HepG2 (cell line): Measurements from ENCODE around the gene MPC2. TPM values are rescaled to one million over a fixed set of nuclear protein-coding genes. Genes with fewer than 3 reads are reported as not detected.

Source experiments
- ATAC-seq: fragments of 200-7000 bp; cut with Tn5 transposase; 3 replicates; pipeline ENCODE4 v1.9.1; 2020; ENCODE audit warnings: mild to moderate bottlenecking, moderate library complexity
- BruUV-seq: library from RNA; stranded (reverse); fragments of 400-500 nt; replicated peaks from 2 replicates; lab custom pipeline; 2021; lab: Mats Ljungman, UMichigan
- CTCF ChIA-PET: fragments of 300-600 bp; formaldehyde crosslinking; extraction: SDS; loops from one replicate; lab custom pipeline; 2021; ENCODE audit warnings: low total read pairs, inconsistent platforms, low intra/inter-chr PET ratio; lab: Yijun Ruan, JAX
- POLR2A ChIA-PET: fragments of 350-600 bp; sonication (Branson Sonifier 250); formaldehyde crosslinking; loops from one replicate; lab custom pipeline; 2020; ENCODE audit warnings: antibody characterized with exemption, inconsistent platforms; lab: Yijun Ruan, JAX
- DNase-seq: peaks from one replicate; pipeline ENCODE4 v3.0.0-alpha.2; 2015; ENCODE audit warnings: low spot score
- FAIRE-seq: peaks from 3 replicates; lab custom pipeline; 2011; peaks lifted over from hg19 to GRCh38; lab: Jason Lieb, UNC
- H2AFZ ChIP-seq: one replicate; pipeline ENCODE4 v1.6.1; 2011; ENCODE audit warnings: low read length, inconsistent platforms
- H3K27ac ChIP-seq: fragments of 300-600 bp; 3 replicates; pipeline ENCODE4 v1.8.0; 2011; ENCODE audit warnings: mixed run types, mild to moderate bottlenecking, mixed read lengths, low read length, inconsistent platforms; ENCODE audit not compliant: insufficient read depth; ENCODE audit errors: extremely low read length
- H3K27me3 ChIP-seq, 2 experiments: fragments of 200-600 bp in 1 of 2; 2 replicates in 1 of 2; 3 replicates in 1 of 2; pipeline versions ENCODE4 v1.6.0 to v1.8.0; 2011; ENCODE audit warnings: low read length in 2 of 2, mild to moderate bottlenecking in 2 of 2, moderate library complexity in 2 of 2, inconsistent platforms in 1 of 2; ENCODE audit not compliant: insufficient read depth in 2 of 2, control insufficient read depth in 1 of 2
- H3K36me3 ChIP-seq, 2 experiments: fragments of 200-600 bp in 1 of 2; replicated peaks in 1 of 2; 2 replicates in 1 of 2; 3 replicates in 1 of 2; pipeline versions ENCODE4 v1.5.1 to v1.8.0; 2011; ENCODE audit warnings: low read length in 2 of 2, inconsistent platforms in 1 of 2; ENCODE audit not compliant: insufficient read depth in 2 of 2, control insufficient read depth in 1 of 2
- H3K4me1 ChIP-seq: 2 replicates; pipeline ENCODE4 v1.5.1; 2012; ENCODE audit warnings: low read length, inconsistent platforms; ENCODE audit not compliant: insufficient read depth
- H3K4me2 ChIP-seq: 2 replicates; pipeline ENCODE4 v1.6.0; 2011; ENCODE audit warnings: low read depth, low read length, inconsistent platforms
- H3K4me3 ChIP-seq, 3 experiments: fragments of 200-600 bp in 1 of 3; sonication (generic), shearing (Covaris generic) in 1 of 3; replicated peaks in 1 of 3; 2 replicates each; pipeline ENCODE4 v1.5.1; 2011 to 2016; ENCODE audit warnings: low read length in 3 of 3, inconsistent platforms in 2 of 3, low read depth in 2 of 3, mild to moderate bottlenecking in 2 of 3, control low read depth in 1 of 3, mixed read lengths in 1 of 3; ENCODE audit not compliant: insufficient read depth in 1 of 3
- H3K79me2 ChIP-seq: one replicate; pipeline ENCODE4 v1.6.1; 2011; ENCODE audit warnings: low read length, inconsistent platforms; ENCODE audit not compliant: insufficient read depth
- H3K9ac ChIP-seq: 2 replicates; pipeline ENCODE4 v1.6.0; 2011; ENCODE audit warnings: mild to moderate bottlenecking, low read depth, low read length, inconsistent platforms; ENCODE audit not compliant: insufficient read depth
- H3K9me3 ChIP-seq: 2 replicates; pipeline ENCODE4 v1.5.1; 2012; ENCODE audit warnings: mild to moderate bottlenecking, low read length
- H4K20me1 ChIP-seq: 2 replicates; pipeline ENCODE4 v1.6.0; 2011; ENCODE audit warnings: inconsistent platforms, mild to moderate bottlenecking, low read length, moderate library complexity; ENCODE audit not compliant: insufficient read depth
- BCL6 ChIP-seq: IDR thresholded peaks from 2 replicates; pipeline ENCODE4 v1.6.1; 2016; ENCODE audit warnings: missing genetic modification reagents, missing compliant biosample characterization
- HES4 ChIP-seq: sonication (generic); formaldehyde crosslinking; IDR thresholded peaks from 2 replicates; pipeline ENCODE4 v1.9.0; 2021; ENCODE audit warnings: mild to moderate bottlenecking, missing genetic modification reagents, borderline replicate concordance
- MAFF ChIP-seq: IDR thresholded peaks from 2 replicates; pipeline ENCODE4 v1.6.1; 2011; ENCODE audit warnings: low read depth, low read length, improper control_type of control experiment
- MAFK ChIP-seq, 2 experiments: IDR thresholded peaks in 1 of 2; conservative IDR thresholded peaks in 1 of 2; 2 replicates each; pipeline ENCODE4 v1.6.1; 2011; ENCODE audit warnings: improper control_type of control experiment in 2 of 2, low read length in 2 of 2
- SNRNP70 ChIP-seq: fragments of 200-400 bp; formaldehyde crosslinking; IDR thresholded peaks from 2 replicates; pipeline ENCODE4 v1.6.1; 2017; ENCODE audit warnings: mild to moderate bottlenecking, low read depth, low read length, moderate library complexity
- WIZ ChIP-seq: sonication (generic); formaldehyde crosslinking; IDR thresholded peaks from 2 replicates; pipeline ENCODE4 v1.5.1; 2020; ENCODE audit warnings: mild to moderate bottlenecking, missing genetic modification reagents
- ZBTB38 ChIP-seq: sonication (generic); formaldehyde crosslinking; IDR thresholded peaks from 2 replicates; pipeline ENCODE4 v1.5.1; 2020; ENCODE audit warnings: mild to moderate bottlenecking, missing genetic modification reagents
- ZNF207 ChIP-seq: fragments of 450-650 bp; IDR thresholded peaks from 2 replicates; pipeline ENCODE4 v1.6.1; 2016; ENCODE audit warnings: antibody characterized with exemption, borderline replicate concordance
- ZNF317 ChIP-seq: sonication (generic); formaldehyde crosslinking; IDR thresholded peaks from 2 replicates; pipeline ENCODE4 v1.5.0; 2020; ENCODE audit warnings: mild to moderate bottlenecking, missing genetic modification reagents
- ZNF547 ChIP-seq: sonication (generic); formaldehyde crosslinking; IDR thresholded peaks from 2 replicates; pipeline ENCODE4 v1.5.1; 2020; ENCODE audit warnings: mild to moderate bottlenecking, missing genetic modification reagents
- ZNF781 ChIP-seq: sonication (generic); formaldehyde crosslinking; IDR thresholded peaks from 2 replicates; pipeline ENCODE4 v1.5.1; 2020; ENCODE audit warnings: borderline replicate concordance, mild to moderate bottlenecking, missing genetic modification reagents; ENCODE audit errors: not compliant biosample characterization
- WGBS: methylation state at CpG from one replicate; pipeline ENCODE4 v1.1.6; 2017; ENCODE audit warnings: low lambda C conversion rate; 5-methylcytosine and 5-hydroxymethylcytosine counted together
- in situ Hi-C: cut with HindIII; loops from 2 replicates; pipeline ENCODE4 v1.10.0; 2017; ENCODE audit warnings: low pct_unique_long_range_greater_than_20kb; ENCODE audit not compliant: extremely low pct_ligation_motif_present
- intact Hi-C: fragments of 100-400 bp; cut with micrococcal nuclease; formaldehyde crosslinking; loops from one replicate; pipeline ENCODE4 v1.10.0; 2022; ENCODE audit not compliant: unreplicated experiment
- polyA plus RNA-seq, 8 experiments: library from polyadenylated mRNA; depleted of rRNA in 3 of 8; stranded (reverse) in 7 of 8; unstranded in 1 of 8; fragments of >200 nt; fragmentation: Illumina TruSeq in 4 of 8; extraction: Trizol in 4 of 8; gene quantifications; 2 replicates each; pipeline versions ENCODE4 v1.2.1 to v1.2.3, GENCODE V29; 2011 to 2016; ENCODE audit warnings: low read depth in 4 of 8, missing spikeins in 1 of 8, mixed read lengths in 1 of 8; ENCODE audit not compliant: insufficient read depth in 1 of 8
- total RNA-seq, 5 experiments: library from RNA; depleted of rRNA; stranded (reverse); fragments of >200 nt; fragmentation: Illumina TruSeq; extraction: Trizol; gene quantifications; 2 replicates each; pipeline ENCODE4 v1.2.3, GENCODE V29; 2016; ENCODE audit warnings: low read depth in 1 of 5
- TF ChIP-seq, protein P1 (sequence below): IDR thresholded peaks from 2 replicates; pipeline ENCODE4 v1.6.1; 2016; ENCODE audit warnings: low read depth
- TF ChIP-seq, protein P2 (sequence below): sonication (generic); formaldehyde crosslinking; IDR thresholded peaks from 2 replicates; pipeline ENCODE4 v1.8.0; 2022; ENCODE audit warnings: missing genetic modification reagents, mild to moderate bottlenecking, inconsistent platforms, borderline replicate concordance

MPC2 gene
- total and polyA plus RNA-seq, 2 of the 13 experiments (the other 11 are each of a cell fraction or from before 2014, with no cell fraction given): 38.8 to 136 TPM

DNA sequence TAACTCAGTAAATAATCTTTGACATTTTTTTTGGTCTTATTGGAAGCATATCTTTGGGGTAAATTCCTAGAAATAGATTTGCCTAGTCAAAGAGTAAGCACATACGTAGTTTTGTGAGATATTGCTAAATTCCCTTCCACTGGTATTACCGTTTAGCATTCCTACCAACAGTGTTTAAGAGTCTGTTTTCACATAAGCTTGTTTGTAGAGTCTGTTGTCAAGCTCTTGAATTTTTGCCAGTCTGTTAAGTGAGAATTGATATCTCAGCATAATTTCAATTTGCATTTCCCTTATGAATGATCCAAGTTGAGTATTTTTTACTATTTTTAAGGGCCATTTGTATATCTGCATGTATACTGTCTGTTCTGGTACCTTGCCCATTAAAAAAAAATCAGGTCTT, 37.0 kb upstream of the MPC2 start:
- BruUV-seq: no TSS peak
- Histone ChIP-seq H3K27me3 (no peaks in the 10 kb centered on the region), H3K36me3 (peaks cover 2 to 16% of the 10 kb centered on the region in 2 experiments; a peak in 3 of 5 replicates), H3K9me3 (no peaks in the 10 kb centered on the region), H3K4me3 (no peak overlapping the region), H3K4me2 (no peak overlapping the region)
- DNase-seq: no peak
- no peak for FAIRE-seq
- TF ChIP-seq, protein P1, sequence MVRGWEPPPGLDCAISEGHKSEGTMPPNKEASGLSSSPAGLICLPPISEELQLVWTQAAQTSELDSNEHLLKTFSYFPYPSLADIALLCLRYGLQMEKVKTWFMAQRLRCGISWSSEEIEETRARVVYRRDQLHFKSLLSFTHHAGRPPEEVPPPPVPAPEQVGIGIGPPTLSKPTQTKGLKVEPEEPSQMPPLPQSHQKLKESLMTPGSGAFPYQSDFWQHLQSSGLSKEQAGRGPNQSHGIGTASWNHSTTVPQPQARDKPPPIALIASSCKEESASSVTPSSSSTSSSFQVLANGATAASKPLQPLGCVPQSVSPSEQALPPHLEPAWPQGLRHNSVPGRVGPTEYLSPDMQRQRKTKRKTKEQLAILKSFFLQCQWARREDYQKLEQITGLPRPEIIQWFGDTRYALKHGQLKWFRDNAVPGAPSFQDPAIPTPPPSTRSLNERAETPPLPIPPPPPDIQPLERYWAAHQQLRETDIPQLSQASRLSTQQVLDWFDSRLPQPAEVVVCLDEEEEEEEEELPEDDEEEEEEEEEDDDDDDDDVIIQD (CRISPR knock-in tag): 0 out of 2 replicates have a peak, but pooled peaks have one; percentile 18
- no peak for TF ChIP-seq HES4 (CRISPR knock-in tag)
- TF ChIP-seq ZNF547 (CRISPR knock-in tag): no peak
- TF ChIP-seq MAFF: peak; percentile 83
- peak; percentile 78 for TF ChIP-seq BCL6 (CRISPR knock-in tag)
- peak; percentile 77 to 86 for TF ChIP-seq MAFK (conservative IDR thresholded peaks at IDR 0.05 in 1 of 2, IDR thresholded peaks at IDR 0.05 in 1 of 2; ENCODE audit: low read length in 2 of 2)
- peak; percentile 93 for TF ChIP-seq ZNF317 (CRISPR knock-in tag)
- TF ChIP-seq, all 625 proteins: peak for 5
- Histone ChIP-seq H4K20me1 (no peaks in the 10 kb centered on the region), H3K27ac (no peak overlapping the region), H2AFZ (no peak overlapping the region), H3K9ac (no peak overlapping the region), H3K4me1 (peaks cover 28% of the 10 kb centered on the region), H3K79me2 (no peaks in the 10 kb centered on the region)
- no peak for ATAC-seq
- ChIA-PET CTCF (no interaction called here), POLR2A (no interaction called here)
- in situ Hi-C loops (no loop called here), intact Hi-C loops (no loop called here)
- WGBS: 82% methylated on average over 2 of the region's 2 CpGs

DNA sequence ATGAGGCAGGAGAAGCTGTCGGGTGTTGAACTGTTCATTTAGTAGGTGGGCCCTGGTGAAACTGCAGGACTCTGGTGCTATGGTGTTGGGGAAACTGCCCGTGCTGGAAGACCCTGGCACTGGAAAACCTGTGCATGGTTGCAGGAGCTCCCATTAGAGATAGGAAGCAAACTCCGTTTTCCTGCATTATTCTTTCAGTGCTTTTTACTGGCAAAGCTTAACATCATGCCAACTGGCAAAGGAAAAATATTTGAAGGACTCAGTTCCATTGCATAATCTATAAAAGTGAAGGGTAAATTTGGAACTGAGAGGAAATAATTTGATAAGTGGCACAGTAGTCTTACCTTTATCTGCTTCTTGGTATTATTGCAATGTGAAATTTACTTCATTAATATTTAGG, 31.7 kb upstream of the MPC2 start:
- WGBS: 100% methylated on average over 3 of the region's 3 CpGs
- no peak overlapping the region for H2AFZ ChIP-seq
- H3K36me3 ChIP-seq: peaks cover 3 to 16% of the 10 kb centered on the region in 2 experiments; a peak in 2 of 5 replicates
- FAIRE-seq: no peak
- in situ Hi-C loops (no loop called here), intact Hi-C loops (no loop called here)
- peaks cover 15% of the 10 kb centered on the region for H3K79me2 ChIP-seq
- no TSS peak for BruUV-seq
- DNase-seq: no peak
- no peak overlapping the region for H3K4me3 ChIP-seq
- no peak for ATAC-seq
- H3K27ac ChIP-seq: no peak overlapping the region
- no peak overlapping the region for H3K4me2 ChIP-seq
- peaks cover 15% of the 10 kb centered on the region for H3K4me1 ChIP-seq
- ChIA-PET CTCF (no interaction called here), POLR2A (no interaction called here)
- no peak overlapping the region for H3K9ac ChIP-seq
- H3K9me3 ChIP-seq: no peaks in the 10 kb centered on the region
- TF ChIP-seq SNRNP70: no peak
- TF ChIP-seq ZNF781 (CRISPR knock-in tag): no peak
- TF ChIP-seq, protein P2, sequence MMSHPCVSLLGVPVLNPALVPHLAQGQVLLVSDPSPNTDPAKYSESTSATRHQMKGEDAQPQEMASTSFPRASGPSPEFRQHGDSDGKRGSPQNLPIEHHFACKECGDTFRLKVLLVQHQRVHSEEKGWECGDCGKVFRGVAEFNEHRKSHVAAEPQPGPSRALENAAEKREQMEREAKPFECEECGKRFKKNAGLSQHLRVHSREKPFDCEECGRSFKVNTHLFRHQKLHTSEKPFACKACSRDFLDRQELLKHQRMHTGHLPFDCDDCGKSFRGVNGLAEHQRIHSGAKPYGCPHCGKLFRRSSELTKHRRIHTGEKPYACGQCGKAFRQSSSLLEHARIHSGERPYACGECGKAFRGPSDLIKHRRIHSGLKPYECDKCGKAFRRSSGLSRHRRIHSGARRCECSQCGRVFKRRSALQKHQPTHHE (CRISPR knock-in tag): no peak
- no peak for TF ChIP-seq WIZ (CRISPR knock-in tag)
- no peak for TF ChIP-seq ZNF207
- no peak for TF ChIP-seq ZBTB38 (CRISPR knock-in tag)
- H3K27me3 ChIP-seq: no peaks in the 10 kb centered on the region
- H4K20me1 ChIP-seq: no peaks in the 10 kb centered on the region
